ENCODE measurements around the gene OR13H1.
"Not testable (repeated sequence)": the region's sequence is repeated elsewhere in the genome, so short reads cannot be mapped to it uniquely, and the experiment has no call there.

OR13H1 gene

DNA sequence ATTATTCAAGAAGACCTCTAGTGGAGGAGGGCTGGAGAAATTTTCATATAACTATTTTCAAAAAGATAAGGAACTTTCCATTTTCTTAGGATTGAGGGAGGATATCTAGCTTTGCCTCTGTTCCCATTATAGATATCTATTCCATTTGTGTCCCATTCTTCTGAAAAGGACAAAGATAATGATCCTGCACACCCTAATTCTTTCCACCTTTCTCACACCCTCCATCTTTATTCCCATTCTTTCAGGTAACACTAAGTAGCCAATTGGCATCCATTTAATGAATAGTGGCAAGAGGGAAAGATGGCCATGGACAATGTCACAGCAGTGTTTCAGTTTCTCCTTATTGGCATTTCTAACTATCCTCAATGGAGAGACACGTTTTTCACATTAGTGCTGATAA is at the start of gene OR13H1:
OR13H1 (plus strand) TSS at position 301 of the 400 bp plus-strand sequence; CDS start at position 301, 0 bp downstream.
- no peak for DNase-seq (ENCODE audit: low read depth, low spot score)
- no peak within 1 kb of the TSS for H3K4me3 ChIP-seq (ENCODE audit: low read depth, low read length)
- in situ Hi-C loops (cut with HindIII; ENCODE audit: low sequenced_read_pairs), result no loop called here
- TF ChIP-seq, protein P1, sequence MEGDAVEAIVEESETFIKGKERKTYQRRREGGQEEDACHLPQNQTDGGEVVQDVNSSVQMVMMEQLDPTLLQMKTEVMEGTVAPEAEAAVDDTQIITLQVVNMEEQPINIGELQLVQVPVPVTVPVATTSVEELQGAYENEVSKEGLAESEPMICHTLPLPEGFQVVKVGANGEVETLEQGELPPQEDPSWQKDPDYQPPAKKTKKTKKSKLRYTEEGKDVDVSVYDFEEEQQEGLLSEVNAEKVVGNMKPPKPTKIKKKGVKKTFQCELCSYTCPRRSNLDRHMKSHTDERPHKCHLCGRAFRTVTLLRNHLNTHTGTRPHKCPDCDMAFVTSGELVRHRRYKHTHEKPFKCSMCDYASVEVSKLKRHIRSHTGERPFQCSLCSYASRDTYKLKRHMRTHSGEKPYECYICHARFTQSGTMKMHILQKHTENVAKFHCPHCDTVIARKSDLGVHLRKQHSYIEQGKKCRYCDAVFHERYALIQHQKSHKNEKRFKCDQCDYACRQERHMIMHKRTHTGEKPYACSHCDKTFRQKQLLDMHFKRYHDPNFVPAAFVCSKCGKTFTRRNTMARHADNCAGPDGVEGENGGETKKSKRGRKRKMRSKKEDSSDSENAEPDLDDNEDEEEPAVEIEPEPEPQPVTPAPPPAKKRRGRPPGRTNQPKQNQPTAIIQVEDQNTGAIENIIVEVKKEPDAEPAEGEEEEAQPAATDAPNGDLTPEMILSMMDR (IDR thresholded peaks at IDR 0.05; ENCODE audit: low read depth, low read length), result no peak

- in situ Hi-C loops (cut with HindIII; ENCODE audit: low sequenced_read_pairs), result not testable (repeated sequence)
These were observed 42.3 kb upstream of the OR13H1 start for GRCh38 chrX:131501556-131501955.

DNA sequence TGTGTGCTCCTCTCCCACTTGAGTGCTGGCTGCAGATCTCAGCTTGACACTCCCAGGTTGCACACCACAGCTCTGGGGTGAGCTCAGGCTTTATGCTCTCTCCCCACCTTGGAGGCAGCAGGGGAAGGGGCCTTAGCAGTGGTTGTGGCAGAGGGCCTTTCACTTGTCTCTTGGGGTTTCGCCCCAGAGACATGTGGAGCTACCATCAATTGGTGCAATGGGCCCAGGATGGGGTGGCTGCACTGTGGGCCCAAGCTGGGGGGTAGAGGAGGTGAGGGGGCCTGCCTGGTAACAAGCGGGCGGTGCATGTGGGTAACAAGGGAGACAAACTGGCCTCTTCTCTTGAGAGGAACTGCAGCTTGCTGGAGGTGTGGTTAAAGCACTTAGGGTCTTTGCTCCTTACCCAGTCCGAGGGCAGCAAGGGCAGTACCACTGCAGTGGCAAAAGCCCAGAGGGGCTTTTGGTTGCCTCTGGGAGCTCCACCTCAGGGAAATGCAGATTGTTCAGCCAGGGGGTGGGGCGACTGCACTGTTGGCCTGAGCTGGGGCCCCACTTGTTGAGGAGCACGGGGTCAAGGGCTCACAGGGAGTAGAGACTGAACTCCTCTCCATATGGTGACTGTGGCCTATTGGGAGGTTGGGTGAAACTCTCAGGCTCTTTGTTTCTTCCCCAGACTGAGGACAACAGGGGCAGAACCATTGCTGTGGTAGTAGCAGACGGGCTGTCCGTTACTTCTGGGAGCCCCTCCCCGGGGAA is 30.5 kb upstream of the OR13H1 start:
- TF ChIP-seq, protein P1 (IDR thresholded peaks at IDR 0.05; ENCODE audit: low read depth, low read length), result no peak
- no peak for DNase-seq (ENCODE audit: low read depth, low spot score)
- in situ Hi-C loops (cut with HindIII; ENCODE audit: low sequenced_read_pairs), result no loop called here
- H3K4me3 ChIP-seq (ENCODE audit: low read depth, low read length), result no peak overlapping the region

More at GRCh38 chrX:131501556-131501955, 42.3 kb upstream of the OR13H1 start:
- not testable (repeated sequence) for DNase-seq (ENCODE audit: low read depth, low spot score); H3K4me3 ChIP-seq (ENCODE audit: low read depth, low read length)

- in situ Hi-C loops (cut with HindIII; ENCODE audit: low sequenced_read_pairs), result no loop called here
These were observed 22.1 kb upstream of the OR13H1 start for GRCh38 chrX:131521824-131522223.

GRCh38 chrX:131544218-131544617 is 344 bp downstream of the OR13H1 start:
- in situ Hi-C loops (cut with HindIII; ENCODE audit: low sequenced_read_pairs), result no loop called here
- TF ChIP-seq, protein P1 (IDR thresholded peaks at IDR 0.05; ENCODE audit: low read depth, low read length), result no peak
- no peak overlapping the region for H3K4me3 ChIP-seq (ENCODE audit: low read depth, low read length)

More at GRCh38 chrX:131521824-131522223, 22.1 kb upstream of the OR13H1 start:
- TF ChIP-seq, protein P1 (IDR thresholded peaks at IDR 0.05; ENCODE audit: low read depth, low read length), result no peak
- DNase-seq (ENCODE audit: low read depth, low spot score), result no peak
- H3K4me3 ChIP-seq (ENCODE audit: low read depth, low read length), result no peak overlapping the region

DNA sequence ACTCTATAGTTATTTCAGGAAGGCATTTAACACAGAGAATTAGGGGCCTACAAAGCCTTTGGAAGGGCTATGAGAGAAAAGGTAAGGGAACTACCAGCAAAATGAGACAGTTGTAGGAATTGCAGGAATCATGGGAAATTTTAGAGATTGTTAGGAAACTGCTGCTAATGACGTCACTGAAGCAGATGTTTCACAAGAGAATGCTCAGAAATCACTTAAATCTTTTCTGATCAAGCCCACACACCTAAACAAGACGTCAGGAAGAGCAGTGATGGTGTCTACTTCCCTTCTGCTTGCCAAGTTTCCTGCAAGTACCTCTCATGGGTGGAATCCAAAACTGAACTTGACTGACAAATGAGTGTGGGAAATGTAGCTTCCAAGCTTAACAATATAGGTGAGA is 5.1 kb downstream of the OR13H1 start:
- DNase-seq (ENCODE audit: low read depth, low spot score), result no peak
- H3K4me3 ChIP-seq (ENCODE audit: low read depth, low read length), result no peak overlapping the region
- in situ Hi-C loops (cut with HindIII; ENCODE audit: low sequenced_read_pairs), result no loop called here
- TF ChIP-seq, protein P1 (IDR thresholded peaks at IDR 0.05; ENCODE audit: low read depth, low read length), result no peak

More at GRCh38 chrX:131544218-131544617, 344 bp downstream of the OR13H1 start:
- no peak for DNase-seq (ENCODE audit: low read depth, low spot score)

DNA sequence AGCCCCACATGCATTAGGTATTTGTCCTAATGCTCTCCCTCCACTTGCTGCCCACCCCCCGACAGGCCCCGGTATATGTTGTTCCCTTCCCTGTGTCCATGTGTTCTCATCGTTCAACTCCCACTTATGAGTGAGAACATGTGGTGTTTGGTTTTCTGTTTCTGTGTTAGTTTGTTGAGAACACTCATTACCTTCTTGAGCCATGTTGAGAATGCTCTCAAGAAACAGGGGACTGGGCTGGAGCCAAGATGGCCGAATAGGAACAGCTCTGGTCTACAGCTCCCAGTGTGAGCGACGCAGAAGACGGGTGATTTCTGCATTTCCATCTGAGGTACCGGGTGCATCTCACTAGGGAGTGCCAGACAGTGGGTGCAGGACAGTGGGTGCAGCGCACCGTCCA is 8.6 kb downstream of the OR13H1 start:
- in situ Hi-C loops (cut with HindIII; ENCODE audit: low sequenced_read_pairs); H3K4me3 ChIP-seq (ENCODE audit: low read depth, low read length); DNase-seq (ENCODE audit: low read depth, low spot score): not testable (repeated sequence)
